Colonic mucosa (tissue), 4 donors: ENCODE measurements around the gene DGKI. TPM values are rescaled to one million over a fixed set of nuclear protein-coding genes. Genes with fewer than 3 reads are reported as not detected.

Source experiments
- DNase-seq: peaks from one replicate; pipeline ENCODE4 v3.0.0-alpha.2; 2020
- H3K27ac ChIP-seq: fragments of 200-600 bp; one replicate; pipeline ENCODE4 v1.8.0; 2021
- H3K27me3 ChIP-seq: fragments of 200-600 bp; one replicate; pipeline ENCODE4 v1.8.0; 2021
- H3K36me3 ChIP-seq: fragments of 200-600 bp; one replicate; pipeline ENCODE4 v1.8.0; 2021
- H3K4me1 ChIP-seq: fragments of 200-600 bp; one replicate; pipeline ENCODE4 v1.8.0; 2021; ENCODE audit warnings: mild to moderate bottlenecking
- H3K4me3 ChIP-seq: fragments of 200-600 bp; one replicate; pipeline ENCODE4 v1.8.0; 2021
- H3K9ac ChIP-seq, 2 donors: one replicate each; pipeline ENCODE4 v1.7.0; 2013; ENCODE audit warnings: control low read depth in 2 of 2, low read depth in 2 of 2, low read length in 2 of 2
- H3K9me3 ChIP-seq: fragments of 200-600 bp; one replicate; pipeline ENCODE4 v1.8.0; 2021
- intact Hi-C: fragments of 100-400 bp; cut with DNase I; formaldehyde crosslinking; loops from one replicate; pipeline ENCODE4 v1.14.1; 2022
- total RNA-seq, 2 donors: library from RNA; stranded (reverse); fragmentation: NEBNext Ultra II Directional in 1 of 2; extraction: Animal tissue kit (Norgen Biotek cat#: 25700) in 1 of 2; gene quantifications; one replicate each; pipeline ENCODE4 v1.2.1, GENCODE V29; 2021
- TF ChIP-seq, protein P1 (sequence below): fragments of 200-600 bp; IDR thresholded peaks from one replicate; pipeline ENCODE4 v1.8.0; 2022; ENCODE audit warnings: antibody characterized with exemption, mild to moderate bottlenecking
- donor health status: healthy.
- donor health status: DM: no; HTN: no; CAD: no.
- donor health status: DM: no; HTN: no; CAD: no.

DGKI gene
- total RNA-seq, 2 donors from 2014 or later: 0.35 to 0.67 TPM

DNA sequence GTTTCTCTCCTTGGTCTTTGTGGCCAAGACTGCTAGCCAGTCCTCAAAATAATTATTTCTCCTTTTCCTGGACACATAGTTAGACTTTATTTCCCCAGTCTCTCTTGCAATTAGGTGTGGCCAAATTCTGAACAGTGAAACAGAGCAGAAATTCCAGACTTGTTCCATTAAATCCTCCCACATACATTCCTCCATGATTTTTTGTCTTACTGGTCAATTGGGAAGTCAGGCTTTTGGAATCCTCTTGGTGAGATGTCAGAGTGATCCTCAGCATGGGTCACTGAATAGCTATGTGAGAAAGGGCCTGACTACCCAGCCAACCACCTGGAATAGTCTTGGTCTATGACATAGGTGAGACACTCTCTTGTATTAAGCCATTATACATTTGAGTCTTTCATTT is 164.2 kb downstream of the DGKI start:
- Histone ChIP-seq H3K27me3 (no peaks in the 10 kb centered on the region), H3K4me1 (no peaks in the 10 kb centered on the region), H3K9me3 (no peaks in the 10 kb centered on the region), H3K27ac (no peak overlapping the region), H3K9ac (no peak overlapping the region), H3K36me3 (no peaks in the 10 kb centered on the region), H3K4me3 (no peak overlapping the region)
- no peak for DNase-seq
- intact Hi-C loops: no loop called here
- TF ChIP-seq, protein P1, sequence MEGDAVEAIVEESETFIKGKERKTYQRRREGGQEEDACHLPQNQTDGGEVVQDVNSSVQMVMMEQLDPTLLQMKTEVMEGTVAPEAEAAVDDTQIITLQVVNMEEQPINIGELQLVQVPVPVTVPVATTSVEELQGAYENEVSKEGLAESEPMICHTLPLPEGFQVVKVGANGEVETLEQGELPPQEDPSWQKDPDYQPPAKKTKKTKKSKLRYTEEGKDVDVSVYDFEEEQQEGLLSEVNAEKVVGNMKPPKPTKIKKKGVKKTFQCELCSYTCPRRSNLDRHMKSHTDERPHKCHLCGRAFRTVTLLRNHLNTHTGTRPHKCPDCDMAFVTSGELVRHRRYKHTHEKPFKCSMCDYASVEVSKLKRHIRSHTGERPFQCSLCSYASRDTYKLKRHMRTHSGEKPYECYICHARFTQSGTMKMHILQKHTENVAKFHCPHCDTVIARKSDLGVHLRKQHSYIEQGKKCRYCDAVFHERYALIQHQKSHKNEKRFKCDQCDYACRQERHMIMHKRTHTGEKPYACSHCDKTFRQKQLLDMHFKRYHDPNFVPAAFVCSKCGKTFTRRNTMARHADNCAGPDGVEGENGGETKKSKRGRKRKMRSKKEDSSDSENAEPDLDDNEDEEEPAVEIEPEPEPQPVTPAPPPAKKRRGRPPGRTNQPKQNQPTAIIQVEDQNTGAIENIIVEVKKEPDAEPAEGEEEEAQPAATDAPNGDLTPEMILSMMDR: no peak

DNA sequence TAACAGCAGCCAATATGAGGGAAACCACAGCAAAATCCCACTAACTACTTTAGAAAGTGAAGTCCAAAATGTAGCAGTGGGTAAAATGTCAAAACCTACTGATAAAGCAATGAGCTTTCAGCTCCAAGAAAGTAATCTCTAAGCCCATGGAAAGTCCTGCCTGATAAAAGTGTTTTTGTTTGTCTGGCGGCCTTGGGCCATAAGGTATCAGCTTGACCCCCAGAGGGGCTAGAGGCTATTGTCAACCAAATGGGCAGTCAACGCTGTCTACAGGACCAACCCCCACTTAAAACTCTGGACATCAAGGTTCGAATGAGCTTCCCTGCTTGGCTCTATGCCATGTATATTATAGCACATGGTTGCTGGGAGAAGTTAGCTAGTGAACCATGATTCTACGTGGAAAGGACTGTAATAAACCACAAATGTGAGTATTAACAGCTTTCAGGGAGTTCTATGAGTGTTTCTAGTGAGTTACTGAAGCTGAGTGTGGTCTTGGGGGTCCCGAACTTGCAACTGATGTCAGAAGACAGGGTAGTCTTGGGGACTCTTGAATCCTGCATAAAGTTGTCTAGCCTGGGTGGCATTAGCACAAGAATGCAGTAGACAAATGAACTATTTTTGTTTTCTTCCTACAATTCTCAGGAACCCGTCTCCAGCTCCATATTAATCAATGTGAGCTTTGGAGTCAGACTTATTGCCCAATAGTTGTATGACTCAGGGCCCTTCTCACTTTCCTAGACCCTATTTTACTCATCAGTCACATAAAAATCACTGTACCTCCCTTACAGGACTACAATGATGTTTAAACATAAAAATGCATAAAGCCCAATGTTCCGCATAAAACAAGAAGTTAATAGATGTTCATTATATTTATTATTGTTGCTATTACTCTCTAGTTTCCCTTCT is 164.9 kb downstream of the DGKI start:
- H3K9ac ChIP-seq: no peak overlapping the region
- no peaks in the 10 kb centered on the region for H3K4me1 ChIP-seq
- DNase-seq: no peak
- TF ChIP-seq, protein P1: no peak
- intact Hi-C loops: no loop called here
- H3K9me3 ChIP-seq: no peaks in the 10 kb centered on the region
- no peaks in the 10 kb centered on the region for H3K36me3 ChIP-seq
- H3K4me3 ChIP-seq: no peak overlapping the region
- H3K27me3 ChIP-seq: no peaks in the 10 kb centered on the region
- no peak overlapping the region for H3K27ac ChIP-seq

DNA sequence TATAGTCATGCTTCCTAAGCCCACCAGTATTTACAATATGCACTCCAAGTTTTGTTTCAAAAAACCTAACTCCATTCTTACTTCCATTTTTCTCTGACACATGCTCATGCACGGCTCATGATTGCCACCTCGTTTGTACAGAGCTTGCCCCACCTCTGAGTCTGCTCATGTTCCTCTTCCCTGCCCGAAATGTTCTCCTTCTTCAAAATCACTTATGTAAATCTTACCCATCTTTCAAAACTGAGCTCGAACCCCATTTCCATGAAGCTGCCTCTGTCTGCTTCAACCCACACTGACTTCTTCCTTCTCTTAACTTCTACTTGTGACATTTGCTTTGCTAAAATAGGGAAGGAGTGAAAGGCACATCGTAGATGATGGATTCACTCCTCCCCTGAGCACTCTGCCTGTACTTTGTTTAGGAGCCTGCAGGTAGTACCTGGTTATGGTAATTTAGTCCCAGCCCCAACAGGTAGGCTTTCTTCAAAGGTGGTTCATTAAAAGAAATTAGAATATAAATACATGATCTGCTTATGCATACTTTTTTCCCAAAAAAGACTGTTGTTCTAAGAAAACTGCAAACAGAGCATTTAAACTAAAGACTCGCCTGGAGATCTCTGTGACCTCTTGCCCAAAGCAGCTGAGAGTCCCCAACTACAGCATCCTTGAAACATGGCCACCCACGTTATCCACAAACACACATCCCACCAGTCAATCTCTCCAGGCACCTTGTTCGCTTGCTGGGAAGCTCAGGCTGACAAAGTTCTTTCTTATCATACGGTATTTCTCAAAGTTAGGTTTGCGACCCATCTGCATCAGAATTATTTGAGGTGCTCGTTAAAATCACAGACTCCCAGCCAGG is 172.0 kb downstream of the DGKI start:
- Histone ChIP-seq H3K36me3 (no peaks in the 10 kb centered on the region), H3K4me3 (no peak overlapping the region), H3K9me3 (no peaks in the 10 kb centered on the region), H3K4me1 (no peaks in the 10 kb centered on the region), H3K27ac (no peak overlapping the region), H3K9ac (no peak overlapping the region), H3K27me3 (no peaks in the 10 kb centered on the region)
- TF ChIP-seq, protein P1: no peak
- intact Hi-C loops: no loop called here
- DNase-seq: no peak

DNA sequence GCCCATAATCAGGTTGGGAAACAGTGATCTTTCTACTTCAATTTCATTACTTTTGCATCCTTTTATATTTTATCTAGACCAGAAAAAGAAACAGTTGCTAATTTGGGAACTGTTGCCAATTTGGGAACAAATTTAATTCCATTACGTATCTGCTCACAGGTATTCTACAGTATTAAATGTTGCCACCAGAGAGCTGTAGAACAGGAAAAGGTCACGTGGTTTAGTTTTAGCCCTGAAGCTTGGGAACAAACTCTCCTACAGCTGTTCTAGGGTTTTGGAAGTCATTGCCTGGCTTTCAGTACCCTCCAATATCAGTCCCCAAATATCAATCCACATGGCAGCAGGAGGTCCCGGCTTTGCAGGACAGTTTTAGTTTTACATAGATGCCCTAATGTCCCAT is 172.7 kb downstream of the DGKI start:
- H3K9ac ChIP-seq: no peak overlapping the region

DNA sequence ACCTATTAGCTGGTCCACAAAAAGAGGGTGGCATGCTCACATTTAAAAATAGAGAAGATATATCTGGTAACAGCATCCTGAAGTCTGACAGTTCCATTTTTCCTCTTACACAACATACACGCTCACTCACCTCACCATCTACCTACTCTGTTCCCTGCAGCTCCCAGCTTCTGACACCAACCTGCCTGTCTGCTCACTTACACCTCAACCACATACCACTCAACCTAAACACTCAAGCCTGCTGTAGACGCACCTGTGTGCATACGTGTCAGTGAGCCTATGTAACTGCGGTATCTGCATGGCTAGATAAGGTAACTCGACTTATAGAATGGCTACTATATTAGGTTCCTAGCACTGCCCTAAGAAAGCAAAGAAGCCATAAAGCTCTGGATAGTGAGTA is 174.9 kb downstream of the DGKI start:
- Histone ChIP-seq H3K36me3 (no peaks in the 10 kb centered on the region), H3K4me1 (no peaks in the 10 kb centered on the region), H3K4me3 (no peak overlapping the region), H3K9me3 (no peaks in the 10 kb centered on the region), H3K9ac (no peak overlapping the region), H3K27ac (no peak overlapping the region), H3K27me3 (no peaks in the 10 kb centered on the region)
- intact Hi-C loops: no loop called here
- TF ChIP-seq, protein P1: no peak
- DNase-seq: no peak

More for the DNA sequence above, 172.7 kb downstream of the DGKI start:
- no peak overlapping the region for H3K4me3 ChIP-seq
- H3K27me3 ChIP-seq: no peaks in the 10 kb centered on the region
- H3K4me1 ChIP-seq: no peaks in the 10 kb centered on the region
- intact Hi-C loops: no loop called here
- no peaks in the 10 kb centered on the region for H3K9me3 ChIP-seq
- TF ChIP-seq, protein P1: no peak
- no peak overlapping the region for H3K27ac ChIP-seq
- no peaks in the 10 kb centered on the region for H3K36me3 ChIP-seq
- no peak for DNase-seq
